Skeletal muscle satellite cell (primary cell): ENCODE results near the gene NMUR1. TPM values are rescaled to one million over a fixed set of nuclear protein-coding genes. Genes with fewer than 3 reads are reported as not detected.
"Not testable (repeated sequence)": the region's sequence is repeated elsewhere in the genome, so short reads cannot be mapped to it uniquely, and the experiment has no call there.

Source experiments
- H3K27me3 ChIP-seq: 2 replicates; pipeline ENCODE4 v1.7.0; 2013; ENCODE audit warnings: low read length; ENCODE audit not compliant: control insufficient read depth, insufficient read depth
- H3K36me3 ChIP-seq: 2 replicates; pipeline ENCODE4 v1.7.0; 2013; ENCODE audit warnings: mild to moderate bottlenecking, control low read depth, low read length; ENCODE audit not compliant: insufficient read depth
- H3K4me1 ChIP-seq: 2 replicates; pipeline ENCODE4 v1.7.0; 2013; ENCODE audit warnings: low read length; ENCODE audit not compliant: control insufficient read depth, insufficient read depth
- H3K4me2 ChIP-seq: 2 replicates; pipeline ENCODE4 v1.7.0; 2013; ENCODE audit warnings: mild to moderate bottlenecking, low read length
- H3K4me3 ChIP-seq: 2 replicates; pipeline ENCODE4 v1.7.0; 2013; ENCODE audit warnings: low read length
- H3K9ac ChIP-seq: 2 replicates; pipeline ENCODE4 v1.7.0; 2013; ENCODE audit warnings: mild to moderate bottlenecking, low read depth, low read length, moderate library complexity
- H3K9me3 ChIP-seq: replicated peaks from 2 replicates; pipeline ENCODE4 v1.7.0; 2013; ENCODE audit warnings: mild to moderate bottlenecking, control low read depth, low read length
- total RNA-seq: library from RNA; depleted of rRNA; stranded (reverse); fragments of >200 nt; gene quantifications from 2 replicates; pipeline ENCODE4 v1.2.3, GENCODE V29; 2012; rRNA removed

The NMUR1 gene
- total RNA-seq = not detected in 2 replicates

- H3K27me3 ChIP-seq = peaks cover 51% of the 10 kb centered on the region
- H3K4me2 ChIP-seq = peak within 1 kb of the TSS; percentile 71
- no peaks in the 10 kb centered on the region for H3K4me1 ChIP-seq
- H3K9ac ChIP-seq = no peak within 1 kb of the TSS
- no peaks in the 10 kb centered on the region for H3K36me3 ChIP-seq
- H3K4me3 ChIP-seq = peak within 1 kb of the TSS; percentile 49
- no peaks in the 10 kb centered on the region for H3K9me3 ChIP-seq
Measured at GRCh38 chr2:231530099-231531011, at the start of gene NMUR1. Gene NMUR1 (minus strand): TSS chr2:231530445. CDS start chr2:231530361, 84 bp downstream.

- no peaks in the 10 kb centered on the region for H3K4me1 ChIP-seq
- no peaks in the 10 kb centered on the region for H3K9me3 ChIP-seq
- H3K4me2 ChIP-seq = no peak overlapping the region
- no peak overlapping the region for H3K9ac ChIP-seq
- H3K4me3 ChIP-seq = no peak overlapping the region
- peaks cover 15% of the 10 kb centered on the region for H3K27me3 ChIP-seq
- no peaks in the 10 kb centered on the region for H3K36me3 ChIP-seq
Measured at GRCh38 chr2:231579560-231579959, 49.3 kb upstream of the NMUR1 start.

GRCh38 chr2:231578655-231579054 lies 48.4 kb upstream of the NMUR1 start:
- H3K27me3 ChIP-seq = peaks cover 17% of the 10 kb centered on the region
- not testable (repeated sequence) for H3K9me3 ChIP-seq, H3K4me2 ChIP-seq, H3K4me1 ChIP-seq, H3K36me3 ChIP-seq, H3K9ac ChIP-seq, H3K4me3 ChIP-seq

- no peak overlapping the region for H3K4me2 ChIP-seq
- H3K27me3 ChIP-seq = peaks cover 31% of the 10 kb centered on the region
- no peaks in the 10 kb centered on the region for H3K4me1 ChIP-seq
- no peaks in the 10 kb centered on the region for H3K9me3 ChIP-seq
- H3K36me3 ChIP-seq = no peaks in the 10 kb centered on the region
- H3K9ac ChIP-seq = no peak overlapping the region
- no peak overlapping the region for H3K4me3 ChIP-seq
Measured at GRCh38 chr2:231576465-231576864, 46.2 kb upstream of the NMUR1 start.

- Histone ChIP-seq H3K4me2 (no peak overlapping the region), H3K27me3 (peaks cover 27% of the 10 kb centered on the region), H3K9me3 (no peaks in the 10 kb centered on the region)
Measured at GRCh38 chr2:231575612-231576256, 45.5 kb upstream of the NMUR1 start.

GRCh38 chr2:231573698-231574421 lies 43.6 kb upstream of the NMUR1 start:
- Histone ChIP-seq H3K4me3 (no peak overlapping the region), H3K9me3 (no peaks in the 10 kb centered on the region), H3K9ac (no peak overlapping the region), H3K4me2 (no peak overlapping the region), H3K36me3 (no peaks in the 10 kb centered on the region), H3K27me3 (peaks cover 25% of the 10 kb centered on the region), H3K4me1 (no peaks in the 10 kb centered on the region)

More at GRCh38 chr2:231575612-231576256, 45.5 kb upstream of the NMUR1 start:
- no peak overlapping the region for H3K4me3 ChIP-seq
- H3K4me1 ChIP-seq = no peaks in the 10 kb centered on the region
- H3K36me3 ChIP-seq = no peaks in the 10 kb centered on the region
- H3K9ac ChIP-seq = no peak overlapping the region

- Histone ChIP-seq H3K4me3 (no peak overlapping the region), H3K9ac (no peak overlapping the region), H3K4me1 (no peaks in the 10 kb centered on the region), H3K4me2 (no peak overlapping the region), H3K9me3 (no peaks in the 10 kb centered on the region), H3K27me3 (peaks cover 25% of the 10 kb centered on the region), H3K36me3 (no peaks in the 10 kb centered on the region)
Measured at GRCh38 chr2:231573096-231573495, 42.9 kb upstream of the NMUR1 start.

GRCh38 chr2:231571661-231572191 lies 41.5 kb upstream of the NMUR1 start:
- no peak overlapping the region for H3K4me3 ChIP-seq

GRCh38 chr2:231570915-231571314 lies 40.7 kb upstream of the NMUR1 start:
- not testable (repeated sequence) for H3K4me1 ChIP-seq, H3K9me3 ChIP-seq, H3K4me3 ChIP-seq, H3K4me2 ChIP-seq, H3K9ac ChIP-seq, H3K36me3 ChIP-seq
- peaks cover 21% of the 10 kb centered on the region for H3K27me3 ChIP-seq

More at GRCh38 chr2:231571661-231572191, 41.5 kb upstream of the NMUR1 start:
- H3K9me3 ChIP-seq = no peaks in the 10 kb centered on the region
- H3K4me2 ChIP-seq = no peak overlapping the region
- no peak overlapping the region for H3K9ac ChIP-seq
- H3K27me3 ChIP-seq = peaks cover 25% of the 10 kb centered on the region
- H3K36me3 ChIP-seq = no peaks in the 10 kb centered on the region
- no peaks in the 10 kb centered on the region for H3K4me1 ChIP-seq

- Histone ChIP-seq H3K27me3 (peaks cover 17% of the 10 kb centered on the region), H3K4me1 (no peaks in the 10 kb centered on the region), H3K4me2 (no peak overlapping the region), H3K36me3 (no peaks in the 10 kb centered on the region), H3K4me3 (no peak overlapping the region), H3K9ac (no peak overlapping the region), H3K9me3 (no peaks in the 10 kb centered on the region)
Measured at GRCh38 chr2:231568785-231569435, 38.7 kb upstream of the NMUR1 start.
